ENCODE data around the gene RBP3. TPM values are rescaled to one million over a fixed set of nuclear protein-coding genes. Genes with fewer than 3 reads are reported as not detected.

RBP3 gene
- total RNA-seq, 1 donor from 2014 or later = not detected

DNA sequence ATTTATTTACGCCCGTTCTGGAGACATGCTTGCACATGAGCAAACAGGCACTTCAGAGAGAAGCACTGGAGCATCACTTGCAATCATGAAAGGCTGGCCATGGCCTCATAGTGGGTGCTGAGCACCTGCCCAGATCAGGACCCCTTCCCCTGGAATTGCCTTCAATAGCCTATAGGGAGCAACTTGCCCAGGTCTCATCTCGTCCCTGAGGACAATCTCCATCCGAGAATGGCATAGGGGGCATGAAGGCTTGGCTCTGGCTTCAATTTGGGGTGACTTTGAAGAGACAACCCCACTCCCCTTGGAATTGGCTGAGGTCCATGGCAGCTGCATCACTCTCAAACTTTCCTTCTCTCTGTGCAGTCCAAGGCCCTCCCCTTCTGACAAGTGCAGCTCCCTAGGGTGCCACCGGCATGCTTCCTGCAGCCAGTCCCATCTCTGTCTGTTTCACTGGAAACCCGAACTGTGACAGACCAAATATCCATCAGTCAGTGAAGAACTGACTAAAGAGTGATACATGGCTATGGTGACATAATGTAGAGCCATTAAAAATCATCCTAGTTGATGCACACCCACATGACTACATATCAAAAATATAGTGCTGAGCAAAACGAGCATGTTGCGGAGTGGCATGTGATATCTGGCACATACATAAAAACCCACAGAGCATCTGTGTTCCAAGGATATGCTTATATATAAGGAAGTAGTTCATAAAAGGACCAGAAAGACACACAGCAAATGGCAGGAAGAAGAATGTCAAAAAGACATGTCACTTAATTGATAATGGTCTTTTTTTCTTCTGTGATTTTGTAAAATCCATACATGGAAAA lies 13.5 kb upstream of the RBP3 start:
- H3K36me3 Mint-ChIP-seq (ENCODE audit: unreplicated experiment) = no peaks in the 10 kb centered on the region
- H3K9me3 Mint-ChIP-seq (ENCODE audit: unreplicated experiment) = peaks cover 2% of the 10 kb centered on the region
- TF ChIP-seq, protein P1, sequence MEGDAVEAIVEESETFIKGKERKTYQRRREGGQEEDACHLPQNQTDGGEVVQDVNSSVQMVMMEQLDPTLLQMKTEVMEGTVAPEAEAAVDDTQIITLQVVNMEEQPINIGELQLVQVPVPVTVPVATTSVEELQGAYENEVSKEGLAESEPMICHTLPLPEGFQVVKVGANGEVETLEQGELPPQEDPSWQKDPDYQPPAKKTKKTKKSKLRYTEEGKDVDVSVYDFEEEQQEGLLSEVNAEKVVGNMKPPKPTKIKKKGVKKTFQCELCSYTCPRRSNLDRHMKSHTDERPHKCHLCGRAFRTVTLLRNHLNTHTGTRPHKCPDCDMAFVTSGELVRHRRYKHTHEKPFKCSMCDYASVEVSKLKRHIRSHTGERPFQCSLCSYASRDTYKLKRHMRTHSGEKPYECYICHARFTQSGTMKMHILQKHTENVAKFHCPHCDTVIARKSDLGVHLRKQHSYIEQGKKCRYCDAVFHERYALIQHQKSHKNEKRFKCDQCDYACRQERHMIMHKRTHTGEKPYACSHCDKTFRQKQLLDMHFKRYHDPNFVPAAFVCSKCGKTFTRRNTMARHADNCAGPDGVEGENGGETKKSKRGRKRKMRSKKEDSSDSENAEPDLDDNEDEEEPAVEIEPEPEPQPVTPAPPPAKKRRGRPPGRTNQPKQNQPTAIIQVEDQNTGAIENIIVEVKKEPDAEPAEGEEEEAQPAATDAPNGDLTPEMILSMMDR (IDR thresholded peaks at IDR 0.05; ENCODE audit: partially characterized antibody, unreplicated experiment) = no peak
- H3K4me1 Mint-ChIP-seq (ENCODE audit: low read depth, unreplicated experiment) = no peaks in the 10 kb centered on the region
- DNase-seq = no peak
- H3K4me3 Mint-ChIP-seq (ENCODE audit: unreplicated experiment) = no peak overlapping the region
- H3K27me3 Mint-ChIP-seq (ENCODE audit: unreplicated experiment) = peaks cover 10% of the 10 kb centered on the region
- H3K27ac Mint-ChIP-seq (ENCODE audit: unreplicated experiment) = no peak overlapping the region

DNA sequence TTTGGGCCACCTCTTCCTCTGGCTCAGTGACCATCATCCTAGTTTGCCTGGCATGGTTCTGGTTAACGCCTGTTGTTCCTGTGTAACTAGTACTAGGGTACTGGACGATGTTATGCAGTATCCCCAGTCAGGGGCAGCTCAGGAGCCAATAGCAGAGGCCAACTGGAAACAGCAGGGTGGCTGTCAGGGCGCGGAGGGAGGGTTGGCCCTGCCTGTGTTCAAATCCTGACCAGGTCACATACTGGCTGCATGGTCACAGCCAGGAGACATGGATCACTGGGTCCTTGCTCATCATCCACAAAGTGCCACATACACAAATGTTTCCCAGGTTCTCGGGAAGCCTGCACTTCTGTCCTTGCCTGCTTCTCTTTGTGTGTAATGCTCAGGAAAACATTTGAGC lies 12.3 kb upstream of the RBP3 start:
- no peak overlapping the region for H3K27ac Mint-ChIP-seq (ENCODE audit: unreplicated experiment)
- H3K4me1 Mint-ChIP-seq (ENCODE audit: low read depth, unreplicated experiment) = no peaks in the 10 kb centered on the region
- TF ChIP-seq, protein P1 (IDR thresholded peaks at IDR 0.05; ENCODE audit: partially characterized antibody, unreplicated experiment) = no peak
- H3K27me3 Mint-ChIP-seq (ENCODE audit: unreplicated experiment) = peaks cover 14% of the 10 kb centered on the region
- no peaks in the 10 kb centered on the region for H3K36me3 Mint-ChIP-seq (ENCODE audit: unreplicated experiment)
- no peak for DNase-seq
- H3K9me3 Mint-ChIP-seq (ENCODE audit: unreplicated experiment) = peaks cover 2% of the 10 kb centered on the region
- H3K4me3 Mint-ChIP-seq (ENCODE audit: unreplicated experiment) = no peak overlapping the region

DNA sequence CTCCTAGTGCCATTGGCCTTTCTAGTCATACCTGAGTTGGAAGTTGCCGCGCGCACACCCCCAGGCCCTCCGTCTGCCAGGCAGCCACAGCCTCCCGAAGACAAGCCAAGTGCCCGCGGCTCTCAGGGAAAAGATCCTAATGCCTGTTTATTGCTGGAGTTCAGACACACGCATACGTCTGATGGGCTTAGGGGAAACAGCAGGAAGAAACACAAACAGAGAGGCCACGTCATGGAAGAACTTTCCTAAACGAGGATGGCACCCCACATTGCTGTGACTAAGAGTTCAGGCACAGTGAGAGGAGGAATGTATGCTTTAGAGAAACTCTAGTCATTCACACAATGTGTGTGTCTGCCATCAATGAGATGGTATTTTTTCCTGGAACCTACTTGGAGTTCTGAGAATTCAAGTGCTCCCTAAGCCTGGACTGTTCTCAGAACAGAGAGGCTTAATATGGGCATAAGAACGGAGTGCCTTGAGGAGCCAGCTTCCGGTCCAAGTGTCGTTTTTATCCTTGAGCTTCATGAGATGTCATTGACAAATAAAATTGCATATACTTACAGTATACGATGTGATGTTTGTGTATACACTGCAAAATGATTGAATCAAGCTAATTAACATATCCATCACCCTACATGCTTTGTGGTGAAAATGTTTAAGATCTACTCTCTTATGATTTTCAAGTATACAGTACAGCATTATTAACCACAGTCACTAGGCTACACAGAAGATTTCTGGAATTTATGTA lies 11.6 kb upstream of the RBP3 start:
- H3K27ac Mint-ChIP-seq (ENCODE audit: unreplicated experiment) = no peak overlapping the region
- H3K36me3 Mint-ChIP-seq (ENCODE audit: unreplicated experiment) = no peaks in the 10 kb centered on the region
- peaks cover 13% of the 10 kb centered on the region for H3K27me3 Mint-ChIP-seq (ENCODE audit: unreplicated experiment)
- no peaks in the 10 kb centered on the region for H3K4me1 Mint-ChIP-seq (ENCODE audit: low read depth, unreplicated experiment)
- H3K4me3 Mint-ChIP-seq (ENCODE audit: unreplicated experiment) = no peak overlapping the region
- TF ChIP-seq, protein P1 (IDR thresholded peaks at IDR 0.05; ENCODE audit: partially characterized antibody, unreplicated experiment) = no peak
- peaks cover 2% of the 10 kb centered on the region for H3K9me3 Mint-ChIP-seq (ENCODE audit: unreplicated experiment)
- no peak for DNase-seq

DNA sequence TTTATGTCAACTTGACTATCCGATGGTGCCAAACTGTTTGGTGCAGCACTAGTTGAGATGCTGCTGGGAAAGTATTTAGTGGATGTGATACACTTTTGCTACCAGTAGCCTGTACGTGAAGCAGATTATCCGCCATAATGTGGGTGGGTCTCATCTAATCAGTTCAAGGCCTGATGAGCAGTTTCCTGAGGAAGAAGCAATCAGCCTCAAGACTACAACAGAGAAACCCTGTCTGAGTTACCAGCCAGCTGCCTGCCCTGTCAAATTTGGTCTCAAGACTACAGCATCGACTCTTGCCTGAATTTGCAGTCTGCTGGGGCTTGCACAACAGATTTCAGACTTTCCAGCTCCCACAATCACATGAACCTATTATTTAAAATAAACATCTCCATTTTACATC lies 10.9 kb upstream of the RBP3 start:
- no peak for DNase-seq
- TF ChIP-seq, protein P1 (IDR thresholded peaks at IDR 0.05; ENCODE audit: partially characterized antibody, unreplicated experiment) = no peak
- Mint-ChIP-seq H3K27me3 (ENCODE audit: unreplicated experiment) (peaks cover 13% of the 10 kb centered on the region), H3K36me3 (ENCODE audit: unreplicated experiment) (no peaks in the 10 kb centered on the region), H3K9me3 (ENCODE audit: unreplicated experiment) (peaks cover 2% of the 10 kb centered on the region), H3K4me1 (ENCODE audit: low read depth, unreplicated experiment) (no peaks in the 10 kb centered on the region), H3K27ac (ENCODE audit: unreplicated experiment) (no peak overlapping the region), H3K4me3 (ENCODE audit: unreplicated experiment) (no peak overlapping the region)

All from glutamatergic neuron (in vitro differentiated cells).